Measurements from ENCODE around the gene CROCC.

The CROCC gene

DNA sequence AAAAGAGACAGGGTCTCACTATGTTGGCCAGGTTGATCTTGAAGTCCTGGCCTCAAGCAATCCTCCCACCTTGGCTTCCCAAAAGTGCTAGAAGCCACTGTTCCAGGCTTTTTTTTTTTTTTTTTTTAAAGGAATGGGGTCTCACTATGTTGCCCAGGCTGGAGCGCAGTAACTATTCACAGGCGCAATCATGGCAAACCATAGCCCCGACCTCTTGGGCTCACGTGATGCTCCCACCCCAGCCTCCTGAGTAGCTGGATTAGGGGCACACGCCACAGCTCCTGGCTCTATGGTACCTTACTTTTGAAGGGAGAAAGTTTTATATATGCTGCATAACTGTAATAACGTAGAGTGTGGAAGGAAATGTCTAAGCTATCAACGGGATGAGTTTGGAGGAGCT is 95.7 kb downstream of the CROCC start:
- DNase-seq, result no peak

DNA sequence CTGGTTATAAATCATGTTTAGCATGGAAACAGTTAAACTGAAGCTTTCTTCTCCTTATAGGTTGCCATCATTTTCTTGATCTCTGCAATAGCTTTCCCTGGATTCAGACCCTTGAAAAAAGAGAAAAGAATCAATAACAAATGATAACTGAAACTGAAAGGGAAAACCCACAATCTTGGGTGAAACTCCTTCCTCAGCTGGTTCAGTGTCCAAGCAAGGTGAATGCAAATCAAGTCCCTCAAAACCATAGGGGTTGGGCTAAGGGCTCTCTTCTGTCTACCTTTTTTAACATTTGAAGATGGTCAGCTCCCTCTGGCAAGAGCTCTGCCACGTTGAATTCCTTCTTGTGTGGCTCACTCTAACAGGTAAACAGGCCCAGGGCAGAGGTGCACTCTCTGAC is 97.1 kb downstream of the CROCC start:
- DNase-seq, result no peak

DNA sequence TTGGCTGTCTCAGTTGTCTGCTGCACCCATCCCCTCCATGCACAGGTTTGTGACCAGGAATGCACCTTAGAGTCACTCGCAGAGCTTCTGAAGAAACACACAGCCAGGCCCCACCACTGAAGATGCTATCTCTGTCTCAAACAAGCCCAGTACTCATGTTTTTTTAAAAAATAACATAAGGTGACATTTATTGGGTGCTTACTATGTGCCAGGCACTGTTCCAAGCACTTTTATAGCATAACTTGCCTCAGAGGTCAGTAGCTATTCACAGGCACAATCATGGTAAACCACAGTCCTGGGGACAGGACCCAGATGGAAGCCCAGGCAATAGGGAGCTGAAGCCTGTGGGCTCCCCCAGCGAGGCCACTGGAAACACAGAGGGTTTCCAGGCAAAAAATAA is 98.8 kb downstream of the CROCC start:
- DNase-seq, result no peak

DNA sequence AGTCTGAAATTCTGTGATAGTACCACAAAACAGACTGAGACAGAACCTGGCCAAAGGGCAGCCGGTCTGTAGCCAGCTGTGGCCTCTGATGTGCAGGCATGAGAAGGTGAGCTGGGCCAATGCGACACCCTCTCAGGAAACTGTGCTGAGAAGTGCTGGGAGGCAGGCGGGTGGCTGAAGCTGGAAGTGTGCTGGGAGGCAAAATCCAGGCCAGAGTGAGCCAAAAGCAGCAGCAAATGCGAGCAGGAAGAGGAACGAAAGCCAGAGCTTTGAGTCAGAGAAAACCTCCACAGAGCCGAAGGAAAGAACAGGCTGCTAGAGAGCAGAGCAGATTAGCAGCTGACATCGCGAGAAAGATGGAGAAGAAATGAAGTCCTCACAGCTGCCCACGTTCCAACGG is 100.2 kb downstream of the CROCC start:
- DNase-seq, result no peak
